ENCODE data around the gene OCIAD1. TPM values are rescaled to one million over a fixed set of nuclear protein-coding genes. Genes with fewer than 3 reads are reported as not detected.

The OCIAD1 gene
- total RNA-seq, 1 experiment from 2014 or later: 110 TPM

DNA sequence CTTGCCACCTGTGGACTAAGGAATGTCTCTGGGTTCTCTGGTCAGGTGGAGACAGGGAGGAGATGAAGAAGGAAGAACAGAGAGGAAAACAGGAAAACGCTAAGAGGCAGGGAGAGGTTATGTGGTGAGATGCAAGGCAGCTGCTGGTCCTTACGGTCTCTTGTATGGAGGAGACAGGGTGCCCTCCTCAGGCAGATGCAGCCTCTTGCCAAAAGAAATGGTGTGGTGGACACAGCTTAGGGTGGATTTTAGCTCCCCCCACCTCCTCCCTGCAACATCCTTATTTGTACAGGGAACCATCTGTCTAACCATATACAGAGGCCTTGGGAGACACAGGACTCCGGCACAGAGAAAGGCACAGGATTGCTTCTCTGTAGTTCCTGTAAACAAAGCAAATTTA lies 66.0 kb downstream of the OCIAD1 start:
- Histone ChIP-seq H3K4me3 (no peak overlapping the region), H3K4me2 (no peak overlapping the region), H3K9me2 (ENCODE audit: insufficient read depth) (no peaks in the 10 kb centered on the region), H2AFZ (no peak overlapping the region), H3K9me3 (ENCODE audit: insufficient read depth, low read depth) (peaks cover under 1% of the 10 kb centered on the region; the same call in 1 of the 2 replicates), H3K36me3 (ENCODE audit: low read depth) (peaks cover 63% of the 10 kb centered on the region), H3F3A (ENCODE audit: insufficient read depth, low read depth) (no peaks in the 10 kb centered on the region), H3K4me1 (replicated peaks; ENCODE audit: insufficient read depth) (no peaks in the 10 kb centered on the region), H3K27me3 (ENCODE audit: insufficient read depth, low read depth) (no peaks in the 10 kb centered on the region), H4K20me1 (ENCODE audit: insufficient read depth) (no peaks in the 10 kb centered on the region), H3K79me2 (ENCODE audit: low read depth) (no peaks in the 10 kb centered on the region; the same call in 1 of the 2 replicates), H3K27ac (no peak overlapping the region)
- DNase-seq: no peak
- intact Hi-C loops (cut with micrococcal nuclease; ENCODE audit: unreplicated experiment): no loop called here
- BruUV-seq (replicated peaks): no TSS peak
- ChIA-PET POLR2A (ENCODE audit: unreplicated experiment) (interaction anchor here (0.7 kb wide), 1 partner anchor 319 kb away, joined by 7 read pairs; no protein-coding TSS in a partner anchor), CTCF (no interaction called here)
- no peak for TF ChIP-seq EZH2 (IDR thresholded peaks at IDR 0.05; ENCODE audit: low read depth)
- TF ChIP-seq, protein P1, sequence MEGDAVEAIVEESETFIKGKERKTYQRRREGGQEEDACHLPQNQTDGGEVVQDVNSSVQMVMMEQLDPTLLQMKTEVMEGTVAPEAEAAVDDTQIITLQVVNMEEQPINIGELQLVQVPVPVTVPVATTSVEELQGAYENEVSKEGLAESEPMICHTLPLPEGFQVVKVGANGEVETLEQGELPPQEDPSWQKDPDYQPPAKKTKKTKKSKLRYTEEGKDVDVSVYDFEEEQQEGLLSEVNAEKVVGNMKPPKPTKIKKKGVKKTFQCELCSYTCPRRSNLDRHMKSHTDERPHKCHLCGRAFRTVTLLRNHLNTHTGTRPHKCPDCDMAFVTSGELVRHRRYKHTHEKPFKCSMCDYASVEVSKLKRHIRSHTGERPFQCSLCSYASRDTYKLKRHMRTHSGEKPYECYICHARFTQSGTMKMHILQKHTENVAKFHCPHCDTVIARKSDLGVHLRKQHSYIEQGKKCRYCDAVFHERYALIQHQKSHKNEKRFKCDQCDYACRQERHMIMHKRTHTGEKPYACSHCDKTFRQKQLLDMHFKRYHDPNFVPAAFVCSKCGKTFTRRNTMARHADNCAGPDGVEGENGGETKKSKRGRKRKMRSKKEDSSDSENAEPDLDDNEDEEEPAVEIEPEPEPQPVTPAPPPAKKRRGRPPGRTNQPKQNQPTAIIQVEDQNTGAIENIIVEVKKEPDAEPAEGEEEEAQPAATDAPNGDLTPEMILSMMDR (conservative IDR thresholded peaks at IDR 0.05): no peak

DNA sequence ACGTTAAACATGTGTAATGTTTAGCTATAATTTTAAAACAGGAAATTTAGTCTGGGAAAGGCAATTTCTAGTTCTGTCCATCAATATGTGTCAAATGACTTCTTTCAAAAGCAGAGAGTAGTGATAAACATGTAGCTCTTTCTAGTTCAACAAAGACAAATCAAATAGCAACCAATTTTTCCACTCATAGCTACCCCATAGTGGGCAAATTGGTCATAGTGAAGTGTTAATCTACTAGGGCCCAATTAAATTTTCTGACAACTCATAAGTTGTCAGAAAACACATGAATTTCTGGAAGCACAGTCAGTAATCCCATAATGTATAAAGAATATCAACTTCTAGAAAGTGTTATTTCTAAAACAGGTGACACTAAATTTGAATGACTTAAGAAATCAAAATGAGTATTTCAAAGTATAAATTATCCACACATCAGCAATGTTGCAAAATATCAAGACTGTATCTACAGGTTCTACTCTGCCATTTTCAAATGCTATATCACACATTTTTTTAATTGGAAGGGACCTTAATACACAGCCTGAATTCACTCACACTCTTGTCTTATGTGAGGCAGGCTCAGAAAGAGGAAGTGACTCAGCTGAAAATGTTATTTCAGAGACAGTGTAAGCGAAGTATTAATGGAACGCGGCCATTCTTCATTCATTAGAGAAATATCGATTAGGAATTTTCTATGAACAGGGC lies 68.0 kb downstream of the OCIAD1 start:
- BruUV-seq (replicated peaks): no TSS peak
- TF ChIP-seq, protein P1 (conservative IDR thresholded peaks at IDR 0.05): no peak
- no peak for TF ChIP-seq EZH2 (IDR thresholded peaks at IDR 0.05; ENCODE audit: low read depth)
- H3K4me1 ChIP-seq (replicated peaks; ENCODE audit: insufficient read depth): no peaks in the 10 kb centered on the region
- no peaks in the 10 kb centered on the region for H3K9me2 ChIP-seq (ENCODE audit: insufficient read depth)
- no peak overlapping the region for H2AFZ ChIP-seq
- peaks cover 65% of the 10 kb centered on the region for H3K36me3 ChIP-seq (ENCODE audit: low read depth)
- ChIA-PET CTCF (no interaction called here), POLR2A (ENCODE audit: unreplicated experiment) (no interaction called here)
- intact Hi-C loops (cut with micrococcal nuclease; ENCODE audit: unreplicated experiment): no loop called here
- no peaks in the 10 kb centered on the region for H3K27me3 ChIP-seq (ENCODE audit: insufficient read depth, low read depth)
- no peaks in the 10 kb centered on the region for H3F3A ChIP-seq (ENCODE audit: insufficient read depth, low read depth)
- DNase-seq: no peak
- no peak overlapping the region for H3K4me2 ChIP-seq
- H3K9me3 ChIP-seq (ENCODE audit: insufficient read depth, low read depth): no peaks in the 10 kb centered on the region
- H3K4me3 ChIP-seq: no peak overlapping the region
- H3K27ac ChIP-seq: no peak overlapping the region
- no peaks in the 10 kb centered on the region for H4K20me1 ChIP-seq (ENCODE audit: insufficient read depth)
- H3K79me2 ChIP-seq (ENCODE audit: low read depth): no peaks in the 10 kb centered on the region; the same call in 1 of the 2 replicates

DNA sequence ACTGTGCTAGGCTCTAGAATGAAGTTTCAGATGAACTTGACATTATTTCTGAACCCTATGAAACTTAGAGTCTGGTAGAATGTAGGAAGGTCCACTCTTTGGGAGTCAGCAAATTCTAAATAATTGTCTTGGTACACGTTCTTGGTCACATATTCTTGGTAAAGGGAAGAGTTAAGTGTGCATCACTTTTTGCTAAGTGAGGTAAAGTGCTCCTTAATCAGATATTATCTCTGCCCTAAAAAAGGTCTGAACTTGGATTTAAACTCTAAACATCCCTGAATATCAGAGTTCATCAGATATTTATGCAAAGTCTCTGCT lies 68.5 kb downstream of the OCIAD1 start:
- H2AFZ ChIP-seq: no peak overlapping the region
- H3K27ac ChIP-seq: no peak overlapping the region
- no peak for DNase-seq
- H3K9me3 ChIP-seq (ENCODE audit: insufficient read depth, low read depth): no peaks in the 10 kb centered on the region
- peaks cover 70% of the 10 kb centered on the region for H3K36me3 ChIP-seq (ENCODE audit: low read depth)
- 0 out of 2 replicates have a peak, but pooled peaks cover under 1% of the 10 kb centered on the region for H4K20me1 ChIP-seq (ENCODE audit: insufficient read depth)
- no peaks in the 10 kb centered on the region for H3F3A ChIP-seq (ENCODE audit: insufficient read depth, low read depth)
- H3K4me2 ChIP-seq: no peak overlapping the region
- no TSS peak for BruUV-seq (replicated peaks)
- intact Hi-C loops (cut with micrococcal nuclease; ENCODE audit: unreplicated experiment): no loop called here
- CTCF ChIA-PET: no interaction called here
- H3K4me1 ChIP-seq (replicated peaks; ENCODE audit: insufficient read depth): 0 out of 2 replicates have a peak, but pooled peaks cover under 1% of the 10 kb centered on the region
- POLR2A ChIA-PET (ENCODE audit: unreplicated experiment): no interaction called here
- no peak for TF ChIP-seq EZH2 (IDR thresholded peaks at IDR 0.05; ENCODE audit: low read depth)
- TF ChIP-seq, protein P1 (conservative IDR thresholded peaks at IDR 0.05): no peak
- H3K9me2 ChIP-seq (ENCODE audit: insufficient read depth): no peaks in the 10 kb centered on the region
- no peak overlapping the region for H3K4me3 ChIP-seq
- H3K27me3 ChIP-seq (ENCODE audit: insufficient read depth, low read depth): no peaks in the 10 kb centered on the region
- H3K79me2 ChIP-seq (ENCODE audit: low read depth): peaks cover 4% of the 10 kb centered on the region
